ENCODE measurements around the gene LRRC8D.

Gene LRRC8D

DNA sequence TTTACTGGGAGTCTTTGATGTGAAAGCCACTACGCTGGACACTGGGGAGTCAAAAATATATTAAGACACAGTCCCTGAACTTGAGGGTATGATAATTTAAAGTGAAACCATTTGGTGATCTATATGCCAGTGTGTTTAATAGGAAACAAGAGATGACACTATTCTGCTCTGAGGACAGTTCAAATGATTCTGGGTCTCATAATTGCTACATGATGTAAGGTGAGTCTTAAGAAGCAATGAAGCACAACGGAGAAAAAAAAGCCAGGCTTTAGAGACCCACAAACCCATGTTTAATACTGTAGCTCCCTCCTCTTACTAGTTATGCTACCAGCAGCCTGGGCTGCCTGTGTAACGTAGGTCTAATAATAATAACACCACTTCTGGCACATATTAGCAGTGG, 14.2 kb upstream of the LRRC8D start:
- DNase-seq (ENCODE audit: low read depth in 1 of 2, low spot score in 1 of 2), result no peak

GRCh38 chr1:89807503-89807902, 13.3 kb upstream of the LRRC8D start:
- DNase-seq (ENCODE audit: low read depth in 1 of 2, low spot score in 1 of 2), result no peak

GRCh38 chr1:89807983-89808382, 12.8 kb upstream of the LRRC8D start:
- DNase-seq (ENCODE audit: low read depth in 1 of 2, low spot score in 1 of 2), result no peak

DNA sequence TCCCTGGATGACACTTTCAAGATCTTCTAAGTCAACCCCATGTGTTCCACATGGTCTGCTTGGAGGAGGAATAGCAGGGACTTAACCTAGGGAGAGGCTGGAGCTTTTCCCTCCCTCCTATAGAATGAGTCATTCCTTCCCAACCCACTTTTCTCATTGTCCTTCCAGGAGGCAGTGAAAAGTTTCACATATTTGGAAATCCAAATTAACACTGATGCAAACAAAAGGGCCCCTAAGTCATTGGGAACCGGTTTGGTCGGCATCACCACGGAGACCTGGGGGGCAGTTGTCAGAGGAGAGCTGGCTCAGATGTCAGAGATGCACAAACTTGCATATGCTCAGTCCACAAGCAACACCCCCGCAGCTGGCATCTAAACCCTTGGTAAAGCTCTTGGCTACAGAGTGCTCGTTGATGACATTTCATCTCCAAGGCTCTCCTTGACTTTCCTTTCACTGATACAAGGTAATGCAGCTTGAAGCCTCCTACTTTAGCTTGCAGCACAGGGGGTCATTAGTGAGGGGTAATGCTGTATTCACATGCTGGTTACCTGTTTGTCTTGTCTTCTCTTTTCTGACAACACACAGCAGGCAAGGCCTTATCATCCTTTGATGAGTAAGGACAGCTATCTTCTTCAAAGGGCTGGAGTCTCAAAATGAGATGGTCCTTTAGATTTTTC, 12.3 kb upstream of the LRRC8D start:
- DNase-seq (ENCODE audit: low read depth in 1 of 2, low spot score in 1 of 2), result no peak

- DNase-seq (ENCODE audit: low read depth in 1 of 2, low spot score in 1 of 2), result no peak
Measured at GRCh38 chr1:89809556-89809955, 11.3 kb upstream of the LRRC8D start.

- no peak for DNase-seq (ENCODE audit: low read depth in 1 of 2, low spot score in 1 of 2)
Measured at GRCh38 chr1:89810302-89810701, 10.5 kb upstream of the LRRC8D start.

DNA sequence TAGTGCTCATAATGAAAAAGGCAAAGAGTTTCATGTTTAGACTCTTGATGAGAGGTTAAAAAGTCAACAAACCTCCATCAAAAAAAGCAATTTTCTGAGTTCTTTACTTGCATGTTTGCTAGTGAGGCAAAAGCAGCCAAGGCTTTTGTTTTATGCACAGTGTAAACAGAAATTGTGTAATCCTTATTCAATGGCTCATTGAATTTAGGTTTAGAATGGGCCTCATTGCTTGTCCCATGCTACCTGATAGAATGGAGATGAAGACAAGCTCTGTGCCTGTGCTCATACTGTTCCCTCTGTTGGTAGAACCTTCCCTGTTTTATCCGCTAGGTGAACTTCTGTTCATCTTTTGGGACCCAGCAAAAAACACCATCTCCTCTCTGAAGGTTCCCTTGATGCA, 10.0 kb upstream of the LRRC8D start:
- no peak for DNase-seq (ENCODE audit: low read depth in 1 of 2, low spot score in 1 of 2)

DNA sequence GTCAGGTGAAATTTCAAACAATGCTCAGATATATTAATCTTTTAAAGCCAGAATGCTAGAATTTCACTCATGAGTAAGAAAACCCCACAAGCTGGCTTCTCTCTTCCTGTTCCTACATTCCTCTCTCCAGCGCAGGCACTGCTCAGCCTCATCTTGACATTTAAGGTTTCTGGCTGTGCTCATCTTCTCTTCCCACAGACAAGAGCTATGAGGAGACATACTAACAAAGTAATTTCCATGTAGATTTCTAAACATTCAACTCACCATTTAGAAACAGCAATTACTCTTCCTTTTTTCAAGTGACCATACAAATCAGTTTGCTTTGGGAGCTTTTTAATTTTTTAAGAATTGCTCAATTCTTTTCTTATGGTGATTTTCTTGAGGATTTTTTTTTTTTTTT, 7.8 kb upstream of the LRRC8D start:
- no peak for DNase-seq (ENCODE audit: low read depth in 1 of 2, low spot score in 1 of 2)

- DNase-seq (ENCODE audit: low read depth in 1 of 2, low spot score in 1 of 2), result no peak
Measured at GRCh38 chr1:89815040-89815439, 5.8 kb upstream of the LRRC8D start.

- no peak for DNase-seq (ENCODE audit: low read depth in 1 of 2, low spot score in 1 of 2)
Measured at GRCh38 chr1:89815611-89816010, 5.2 kb upstream of the LRRC8D start.

GRCh38 chr1:89816366-89816765, 4.5 kb upstream of the LRRC8D start:
- DNase-seq (ENCODE audit: low read depth in 1 of 2, low spot score in 1 of 2), result no peak

GRCh38 chr1:89821322-89822108, 683 bp downstream of the LRRC8D start:
- DNase-seq (ENCODE audit: low read depth in 1 of 2, low spot score in 1 of 2), result peak; percentile 7 to 54

DNA sequence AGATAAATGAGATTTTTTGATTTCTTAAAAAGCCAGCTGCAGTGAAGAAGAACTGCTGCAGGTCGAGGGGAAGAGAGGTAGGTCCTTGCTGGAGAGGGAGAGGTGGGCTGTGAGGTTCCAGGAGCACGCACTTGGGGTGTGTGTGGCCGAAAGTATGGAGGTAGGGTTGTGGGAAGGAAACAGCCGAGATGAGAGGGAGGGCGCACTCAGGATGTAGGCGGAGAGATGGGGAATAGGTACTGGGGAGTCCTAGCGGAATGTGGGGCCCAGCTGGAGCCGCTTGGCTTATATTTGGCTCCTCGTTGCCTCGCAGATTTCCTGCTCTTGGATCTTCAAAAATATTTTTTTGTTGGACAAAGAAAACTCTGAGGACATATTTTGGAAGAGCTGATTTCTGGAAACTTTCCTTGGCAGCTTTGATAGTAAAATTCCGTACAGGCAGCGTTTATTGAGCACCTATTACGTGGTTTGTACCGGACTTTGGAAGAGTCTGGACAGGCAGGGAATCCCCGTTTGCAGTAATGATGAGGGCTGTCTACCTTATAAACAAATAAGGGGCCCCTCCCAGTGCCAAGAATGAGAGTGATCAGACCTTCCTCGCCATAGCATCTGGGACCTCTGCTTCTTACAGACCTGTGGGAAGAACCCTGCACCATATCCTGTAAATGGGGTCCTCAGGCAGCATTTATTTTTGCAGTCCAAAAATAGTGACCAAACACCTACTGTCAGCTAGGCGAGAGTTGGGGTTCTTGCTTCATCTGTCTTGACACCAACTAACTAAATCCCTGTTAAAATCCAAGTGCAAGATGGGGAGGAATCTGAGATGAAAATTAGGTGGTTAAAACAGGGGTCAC, 1.5 kb downstream of the LRRC8D start:
- no peak for DNase-seq (ENCODE audit: low read depth in 1 of 2, low spot score in 1 of 2)

- no peak for DNase-seq (ENCODE audit: low read depth in 1 of 2, low spot score in 1 of 2)
Measured at GRCh38 chr1:89822999-89823628, 2.3 kb downstream of the LRRC8D start.

- DNase-seq (ENCODE audit: low read depth in 1 of 2, low spot score in 1 of 2), result no peak
Measured at GRCh38 chr1:89823679-89824292, 3.0 kb downstream of the LRRC8D start.

DNA sequence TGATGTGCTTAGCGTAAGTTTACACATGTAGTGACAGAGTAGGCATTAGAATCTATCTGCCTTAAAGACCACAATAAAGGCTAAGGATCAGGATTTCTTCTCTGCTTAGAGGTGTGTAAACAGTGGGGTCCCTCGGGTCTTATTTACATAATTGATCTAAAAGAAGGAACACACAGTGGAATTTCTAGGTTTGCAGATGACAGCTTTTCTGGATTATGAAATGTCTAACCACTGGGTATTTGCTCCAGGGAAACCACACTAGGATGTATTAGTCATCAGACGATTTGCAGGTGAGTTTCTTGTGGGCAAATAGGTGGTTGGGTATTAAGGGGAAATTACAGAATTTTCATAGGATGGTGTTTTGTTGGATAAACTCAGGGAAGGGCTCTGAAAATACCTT, 5.8 kb downstream of the LRRC8D start:
- DNase-seq (ENCODE audit: low read depth in 1 of 2, low spot score in 1 of 2), result no peak

GRCh38 chr1:89827330-89827729, 6.5 kb downstream of the LRRC8D start:
- DNase-seq (ENCODE audit: low read depth in 1 of 2, low spot score in 1 of 2), result no peak

GRCh38 chr1:89827902-89828301, 7.1 kb downstream of the LRRC8D start:
- no peak for DNase-seq (ENCODE audit: low read depth in 1 of 2, low spot score in 1 of 2)

DNA sequence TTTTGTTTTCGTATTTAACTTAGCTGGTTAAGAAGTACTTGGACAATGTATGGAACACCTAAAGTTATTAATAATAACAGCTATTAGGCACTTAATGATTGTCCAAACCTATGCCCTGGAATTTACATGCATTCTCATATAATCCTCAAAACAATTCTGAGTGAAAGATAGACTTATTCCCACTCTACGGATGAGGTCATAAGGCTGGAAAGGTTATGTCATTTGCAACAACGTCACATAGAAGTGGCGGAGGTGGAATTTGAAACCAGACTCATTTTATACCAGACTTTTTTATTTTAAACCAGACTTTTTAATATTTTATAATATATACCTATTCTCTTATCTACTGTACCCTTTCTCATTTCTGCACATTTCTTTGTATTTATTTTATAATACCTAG, 8.4 kb downstream of the LRRC8D start:
- DNase-seq (ENCODE audit: low read depth in 1 of 2, low spot score in 1 of 2), result no peak

- no peak for DNase-seq (ENCODE audit: low read depth in 1 of 2, low spot score in 1 of 2)
Measured at GRCh38 chr1:89831462-89832120, 10.8 kb downstream of the LRRC8D start.

All from stimulated activated CD4-positive, alpha-beta T cell treated with anti-CD3 and anti-CD28 coated beads, Interleukin-15, amount 100 ng/mL, for 1 hour (primary cell).